Dermis blood vessel endothelial cell (primary cell): ENCODE results near the gene TGFBI. TPM values are rescaled to one million over a fixed set of nuclear protein-coding genes. Genes with fewer than 3 reads are reported as not detected.
"Not testable (repeated sequence)": the region's sequence is repeated elsewhere in the genome, so short reads cannot be mapped to it uniquely, and the experiment has no call there.

Experiments used
- DNase-seq: peaks from one replicate; pipeline ENCODE4 v3.0.0; 2010
- total RNA-seq: library from RNA; depleted of rRNA; stranded (reverse); fragments of >200 nt; gene quantifications from 2 replicates; pipeline ENCODE4 v1.2.3, GENCODE V29; 2014

TGFBI gene
- total RNA-seq, 1 donor from 2014 or later: 9.5 TPM

DNA sequence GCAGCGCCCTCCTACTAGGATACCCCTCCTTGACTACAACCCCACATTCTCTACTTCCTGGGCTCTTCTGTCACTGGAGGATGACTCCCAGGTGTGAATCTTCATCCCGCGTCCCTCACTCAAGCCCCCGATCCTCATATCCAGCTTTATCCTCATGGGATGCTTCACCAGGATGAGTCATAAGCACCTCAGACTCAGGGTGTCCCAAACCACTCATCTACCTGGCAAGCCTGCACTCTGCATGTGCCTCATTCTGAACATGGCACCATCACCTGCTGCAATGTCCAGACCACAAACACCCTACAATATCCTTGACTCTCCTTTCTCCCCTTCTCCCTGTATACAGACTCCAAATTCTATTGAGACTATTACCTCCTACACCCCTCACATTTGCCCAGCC lies 1.5 kb upstream of the TGFBI start:
- DNase-seq: no peak

- DNase-seq: no peak
Observed at GRCh38 chr5:136028090-136028489, 698 bp upstream of the TGFBI start.

DNA sequence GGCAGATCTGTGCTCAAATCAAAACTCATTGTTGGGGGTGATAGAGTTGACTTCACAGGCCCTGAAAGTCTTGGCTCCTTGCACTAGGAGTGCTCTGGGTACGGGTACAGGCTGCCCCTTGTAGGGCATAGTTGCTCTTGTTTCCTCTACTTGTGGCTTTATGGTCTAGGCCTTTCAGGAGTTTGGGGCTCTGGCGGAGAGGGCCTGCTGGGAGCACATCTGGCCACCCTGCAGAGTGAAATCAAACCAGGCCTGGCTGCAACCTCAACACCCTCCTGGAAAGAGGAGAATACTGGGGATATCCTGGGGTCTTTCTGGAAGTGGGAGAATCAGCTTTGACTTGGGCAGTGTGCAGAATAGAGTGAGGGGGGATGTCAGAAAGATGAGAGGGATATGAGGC lies 1.5 kb downstream of the TGFBI start:
- DNase-seq: no peak

GRCh38 chr5:136030956-136031611 lies 2.3 kb downstream of the TGFBI start:
- no peak for DNase-seq

DNA sequence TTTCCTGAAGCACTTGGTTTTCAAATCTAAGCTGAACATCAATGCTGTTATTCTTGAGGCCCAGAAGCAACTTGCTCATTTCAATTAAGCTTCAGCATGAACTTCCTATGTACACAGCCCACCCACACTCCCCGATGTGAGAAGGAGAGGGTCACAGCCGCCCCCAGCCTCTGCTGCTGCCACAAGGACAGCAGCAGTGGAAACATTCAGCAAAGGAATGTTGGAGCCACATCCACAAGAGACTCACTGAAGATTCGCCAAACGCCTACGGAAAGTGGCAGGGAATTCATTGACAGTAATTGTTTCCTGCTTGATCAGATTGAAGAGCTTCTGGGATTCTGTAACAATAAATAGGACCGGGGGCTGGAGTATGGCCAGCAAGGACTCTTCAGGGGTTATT lies 2.9 kb downstream of the TGFBI start:
- DNase-seq: no peak

DNA sequence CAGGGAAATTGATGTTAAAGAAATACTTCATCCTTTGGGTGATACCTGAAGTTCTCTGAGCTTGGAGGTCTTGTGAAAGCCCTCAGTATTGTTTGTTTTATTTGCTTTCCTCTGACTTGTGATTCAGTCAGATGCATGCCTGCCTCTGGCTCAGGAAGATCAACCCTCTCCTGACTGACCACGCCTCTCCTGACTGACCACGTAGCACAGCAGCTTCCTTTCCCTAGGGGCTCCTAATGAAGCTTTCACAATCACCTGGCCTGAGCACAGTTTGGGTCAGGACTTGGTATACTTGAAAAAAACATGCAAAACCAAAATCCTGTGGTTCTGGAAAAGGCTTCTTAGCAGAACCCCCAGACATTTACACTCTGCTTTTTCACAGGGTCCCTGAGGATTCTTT lies 3.8 kb downstream of the TGFBI start:
- DNase-seq: peak; percentile 35

- no peak for DNase-seq
Observed at GRCh38 chr5:136033234-136033633, 4.4 kb downstream of the TGFBI start.

GRCh38 chr5:136033848-136034247 lies 5.1 kb downstream of the TGFBI start:
- no peak for DNase-seq

DNA sequence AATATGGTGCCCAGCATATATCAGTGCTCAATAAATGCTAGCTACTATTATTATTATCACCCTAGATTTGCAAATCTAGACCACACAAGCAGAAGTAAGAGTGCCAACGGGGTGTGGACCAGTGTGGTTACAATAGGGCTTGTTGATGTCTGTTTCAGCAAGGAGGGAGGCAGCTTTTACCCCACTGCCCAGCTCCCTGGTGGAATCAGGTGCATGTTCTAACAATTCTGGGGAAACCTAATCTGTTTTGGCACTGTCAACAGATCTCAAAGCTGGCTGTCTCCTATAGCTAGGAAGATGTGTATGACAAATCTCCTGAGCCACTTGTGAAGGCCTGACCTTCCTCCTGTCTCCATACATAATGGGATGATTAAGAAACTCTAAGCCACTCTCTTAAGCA lies 5.7 kb downstream of the TGFBI start:
- DNase-seq: no peak

GRCh38 chr5:136034984-136035383 lies 6.2 kb downstream of the TGFBI start:
- DNase-seq: no peak

GRCh38 chr5:136035837-136036236 lies 7.0 kb downstream of the TGFBI start:
- DNase-seq: no peak

- DNase-seq: no peak
Observed at GRCh38 chr5:136036293-136036911, 7.6 kb downstream of the TGFBI start.

DNA sequence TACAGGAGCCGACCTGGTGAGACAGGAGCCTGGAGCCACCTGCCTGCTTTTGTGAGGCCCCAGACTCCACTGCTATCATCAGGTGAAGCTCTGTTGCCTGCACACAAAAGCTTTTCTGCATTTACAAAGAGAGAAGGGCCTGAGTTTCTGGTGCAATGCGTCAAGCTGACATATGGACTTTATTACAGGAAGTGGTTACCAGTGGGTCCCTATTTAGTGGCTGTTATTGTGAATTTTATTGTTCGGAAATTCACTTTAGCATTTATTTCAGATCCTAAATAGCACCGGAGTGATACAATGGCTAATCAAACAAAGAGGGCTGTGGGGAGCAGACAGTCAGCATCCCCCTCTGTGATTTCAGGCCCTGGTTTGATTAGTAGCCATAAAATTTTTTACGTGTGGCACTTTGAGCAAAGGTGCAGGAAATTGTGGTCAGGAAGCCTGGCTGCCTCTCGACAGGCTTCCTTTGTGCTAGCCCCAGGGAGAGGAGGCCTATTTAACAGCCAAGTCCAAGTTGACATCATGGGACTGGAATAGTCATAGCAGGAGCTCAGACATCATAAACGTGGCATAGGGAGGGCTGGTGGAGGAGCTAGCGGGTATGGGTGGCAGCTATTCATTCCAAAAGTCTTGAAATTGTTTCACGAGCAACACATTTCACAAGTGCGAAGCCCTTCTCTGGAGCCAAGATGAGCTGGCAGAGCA lies 8.4 kb downstream of the TGFBI start:
- DNase-seq: peak; percentile 82

GRCh38 chr5:136038635-136039034 lies 9.8 kb downstream of the TGFBI start:
- no peak for DNase-seq

DNA sequence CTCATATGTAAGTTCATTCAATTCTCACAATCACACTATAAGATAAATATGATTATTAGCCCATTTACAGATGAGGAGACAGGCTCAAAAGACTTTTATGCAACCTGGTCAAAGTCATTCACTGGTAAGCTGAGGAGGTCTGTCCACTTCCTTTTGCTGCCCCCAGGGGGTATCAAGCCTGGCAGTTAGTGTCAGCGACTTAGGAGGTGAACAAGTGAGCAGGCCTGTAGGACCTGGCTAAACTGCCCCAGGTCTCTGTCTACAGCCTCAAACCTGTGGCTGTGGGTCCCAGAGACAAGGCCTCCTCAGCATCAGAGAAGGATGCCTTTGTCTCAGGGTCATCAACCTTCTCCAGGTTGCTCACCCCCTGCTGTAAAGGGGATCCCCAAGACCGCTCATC lies 10.4 kb downstream of the TGFBI start:
- DNase-seq: no peak

DNA sequence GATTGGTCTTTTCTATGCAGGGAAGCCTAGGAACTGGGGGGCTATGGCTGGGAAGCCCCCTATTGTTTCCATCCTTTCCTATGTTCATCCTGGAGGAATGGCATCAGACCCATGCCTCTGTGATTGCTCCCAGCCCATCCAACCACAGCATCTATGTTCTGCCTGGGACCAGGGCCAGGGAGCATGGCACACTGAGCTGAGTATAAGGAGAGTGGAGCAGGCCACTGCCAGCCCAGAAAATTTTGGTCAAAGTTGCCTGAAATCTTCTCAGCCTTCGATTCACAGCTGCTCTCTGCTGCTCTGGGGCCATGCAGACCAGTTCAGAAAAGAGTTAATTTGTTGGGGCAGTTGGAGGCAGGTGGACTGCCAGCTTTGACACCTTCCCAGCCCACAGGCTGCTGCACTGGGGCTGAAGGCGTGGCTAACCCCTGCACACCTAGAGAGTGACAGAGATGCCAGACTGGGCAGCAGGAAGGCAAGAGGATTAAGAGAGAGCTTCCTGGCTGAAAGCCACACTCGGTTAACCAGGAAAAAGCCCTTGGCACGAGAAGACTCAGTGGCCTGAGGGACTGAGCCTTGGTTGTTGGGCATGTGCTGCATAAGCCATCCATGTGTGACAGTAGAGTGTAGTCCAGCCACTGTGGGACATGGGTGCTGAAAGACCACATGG lies 12.1 kb downstream of the TGFBI start:
- no peak for DNase-seq

- DNase-seq: no peak
Observed at GRCh38 chr5:136042156-136042555, 13.4 kb downstream of the TGFBI start.

DNA sequence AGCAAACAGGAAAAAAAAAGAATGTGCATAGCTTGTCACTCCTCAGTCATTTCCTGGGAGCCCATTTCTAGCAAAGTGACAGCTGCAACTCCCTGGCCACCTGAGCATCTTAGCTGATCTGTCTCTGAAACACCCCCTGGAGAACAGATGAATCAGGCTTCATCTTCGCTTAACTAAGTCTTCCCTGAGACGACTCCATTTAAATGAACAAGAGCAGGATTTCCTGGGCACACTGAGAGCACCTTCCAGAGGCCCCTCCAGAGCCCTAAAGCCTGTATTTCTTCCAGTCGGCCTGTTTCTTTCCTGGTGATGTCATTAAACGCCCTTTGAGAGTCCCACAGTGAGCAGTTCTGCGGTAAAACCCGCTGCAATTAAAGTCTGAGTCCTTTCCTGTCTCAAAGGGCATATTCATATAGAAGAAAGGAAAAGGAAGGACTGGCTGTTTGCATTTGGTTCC lies 13.9 kb downstream of the TGFBI start:
- DNase-seq: peak; percentile 75

DNA sequence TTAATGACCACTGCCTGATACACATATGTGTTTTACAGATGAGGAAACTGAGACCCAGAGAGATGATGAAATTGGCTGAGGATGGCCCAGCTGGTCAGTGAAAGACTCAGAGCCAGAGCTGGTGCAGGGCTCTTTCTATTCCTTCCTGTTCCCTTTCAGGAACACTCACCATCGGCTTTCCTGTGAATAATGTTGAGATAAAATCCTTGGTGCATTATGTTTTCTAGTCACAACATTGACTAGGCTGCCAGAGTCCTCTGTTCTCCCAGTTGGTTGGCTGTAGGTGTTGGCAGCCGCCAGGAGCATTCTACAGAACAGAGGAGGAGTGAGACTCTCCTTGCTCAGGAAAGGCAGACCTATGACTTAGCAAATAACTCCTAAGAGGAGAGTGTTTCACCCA lies 14.8 kb downstream of the TGFBI start:
- DNase-seq: peak; percentile 59

GRCh38 chr5:136043968-136044610 lies 15.3 kb downstream of the TGFBI start:
- DNase-seq: no peak

- DNase-seq: not testable (repeated sequence)
Observed at GRCh38 chr5:136045026-136045425, 16.2 kb downstream of the TGFBI start.

DNA sequence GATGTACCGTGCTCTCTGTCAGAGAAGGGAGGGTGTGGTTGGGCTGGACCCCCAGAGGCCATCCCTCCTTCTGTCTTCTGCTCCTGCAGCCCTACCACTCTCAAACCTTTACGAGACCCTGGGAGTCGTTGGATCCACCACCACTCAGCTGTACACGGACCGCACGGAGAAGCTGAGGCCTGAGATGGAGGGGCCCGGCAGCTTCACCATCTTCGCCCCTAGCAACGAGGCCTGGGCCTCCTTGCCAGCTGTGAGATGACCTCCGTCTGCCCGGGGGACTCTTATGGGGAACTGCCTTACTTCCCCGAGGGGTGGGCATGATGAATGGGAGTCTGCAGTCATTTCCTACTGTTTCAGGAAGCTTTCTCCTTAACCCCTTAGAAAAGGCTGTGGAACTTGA lies 17.5 kb downstream of the TGFBI start:
- no peak for DNase-seq

DNA sequence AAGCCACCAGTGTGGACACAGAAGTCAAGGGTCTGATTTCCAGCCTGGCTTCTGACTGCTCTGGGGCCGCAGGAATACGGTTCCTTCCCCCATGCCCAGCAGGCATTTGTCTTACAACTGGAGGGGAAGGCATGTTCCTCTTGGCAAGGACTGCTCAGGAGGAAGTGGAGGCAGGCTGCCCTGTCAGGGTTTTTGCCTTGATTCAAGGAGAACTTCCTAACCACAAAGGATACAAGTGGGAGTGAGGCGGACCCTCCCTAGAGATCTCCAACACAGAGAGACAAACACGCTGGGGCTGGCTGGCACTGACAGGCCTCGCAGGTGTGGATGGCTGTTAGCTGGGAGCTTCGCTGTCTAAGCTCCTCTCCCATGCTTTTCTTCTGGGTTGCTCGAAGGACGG lies 19.1 kb downstream of the TGFBI start:
- no peak for DNase-seq
